Ishikawa (cell line): ENCODE data around the gene KRT84.

Experiments used
- CREB1 ChIP-seq: IDR thresholded peaks from 2 replicates; pipeline ENCODE4 v1.6.1; 2012; ENCODE audit warnings: low read depth
- EP300 ChIP-seq: IDR thresholded peaks from 2 replicates; pipeline ENCODE4 v1.6.1; 2012; ENCODE audit warnings: borderline replicate concordance
- RAD21 ChIP-seq: IDR thresholded peaks from 2 replicates; pipeline ENCODE4 v1.6.1; 2012; ENCODE audit warnings: low read depth
- YY1 ChIP-seq: IDR thresholded peaks from 2 replicates; pipeline ENCODE4 v1.6.1; 2012; ENCODE audit warnings: low read depth
- TF ChIP-seq, protein P1 (sequence below): IDR thresholded peaks from 2 replicates; pipeline ENCODE4 v1.6.1; 2012

DNA sequence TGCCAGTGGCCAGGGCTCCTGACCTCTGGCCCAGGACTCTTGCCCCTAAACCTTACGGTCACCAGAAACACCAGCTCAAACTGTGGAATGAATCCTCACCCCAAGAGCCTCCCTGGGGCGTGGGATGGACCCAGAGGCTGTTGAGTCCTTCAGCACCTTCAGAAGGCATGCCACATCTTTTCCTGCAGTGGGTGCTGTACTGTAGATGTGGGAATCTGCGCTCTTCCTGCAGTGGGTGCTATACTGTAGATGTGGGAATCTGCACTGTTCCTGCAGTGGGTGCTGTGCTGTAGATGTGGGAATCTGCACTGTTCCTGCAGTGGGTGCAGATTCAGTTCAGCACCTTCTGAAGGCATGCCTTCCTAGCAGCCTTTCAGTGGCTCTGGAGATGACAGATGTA is 19.5 kb upstream of the KRT84 start:
- TF ChIP-seq, protein P1, sequence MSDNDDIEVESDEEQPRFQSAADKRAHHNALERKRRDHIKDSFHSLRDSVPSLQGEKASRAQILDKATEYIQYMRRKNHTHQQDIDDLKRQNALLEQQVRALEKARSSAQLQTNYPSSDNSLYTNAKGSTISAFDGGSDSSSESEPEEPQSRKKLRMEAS: no peak
- TF ChIP-seq RAD21 (peak; percentile 51), EP300 (no peak), YY1 (no peak), CREB1 (no peak)
